Psoas muscle (tissue), 8 donors: ENCODE measurements around the gene CDKN2B-AS1. TPM values are rescaled to one million over a fixed set of nuclear protein-coding genes. Genes with fewer than 3 reads are reported as not detected.

Experiments used
- ATAC-seq, 4 donors: fragments of 200-7000 bp; cut with Tn5 transposase; one replicate each; pipeline ENCODE4 v1.9.1; 2020; ENCODE audit warnings: moderate library complexity in 3 of 4, mild to moderate bottlenecking in 2 of 4
- DNase-seq, 2 donors: peaks; one replicate each; pipeline ENCODE4 v3.0.0-alpha.2; 2020
- H3K27ac ChIP-seq: fragments of 200-600 bp; one replicate; pipeline ENCODE4 v1.8.0; 2022
- H3K27me3 ChIP-seq, 3 donors: fragments of 200-600 bp in 1 of 3; one replicate each; pipeline versions ENCODE4 v1.6.1 to v1.8.0; 2013 to 2022; ENCODE audit warnings: low read length in 2 of 3, mild to moderate bottlenecking in 2 of 3, moderate library complexity in 1 of 3; ENCODE audit not compliant: insufficient read depth in 3 of 3
- H3K36me3 ChIP-seq, 2 donors: fragments of 200-600 bp in 1 of 2; one replicate each; pipeline versions ENCODE4 v1.6.1 to v1.8.0; 2013 to 2022; ENCODE audit warnings: low read depth in 1 of 2, mild to moderate bottlenecking in 1 of 2, moderate library complexity in 1 of 2; ENCODE audit not compliant: insufficient read depth in 1 of 2
- H3K4me1 ChIP-seq: fragments of 200-600 bp; one replicate; pipeline ENCODE4 v1.8.0; 2022
- H3K4me3 ChIP-seq: fragments of 200-600 bp; one replicate; pipeline ENCODE4 v1.8.0; 2022; ENCODE audit warnings: mild to moderate bottlenecking
- H3K9me3 ChIP-seq: fragments of 200-600 bp; one replicate; pipeline ENCODE4 v1.8.0; 2022
- WGBS, 3 donors: extraction: QIAGEN DNeasy Blood & Tissue Kit; methylation state at CpG; one replicate each; pipeline versions ENCODE4 v1.1.6 to v1.1.7; 2013; 5-methylcytosine and 5-hydroxymethylcytosine counted together
- intact Hi-C, 2 donors: fragments of 100-400 bp; cut with DNase I; formaldehyde crosslinking; loops; one replicate each; pipeline versions ENCODE4 v1.11.0 to v1.14.2; 2022
- polyA plus RNA-seq, 3 donors: library from polyadenylated mRNA; stranded (reverse); fragments of 200-250 nt; gene quantifications; one replicate each; pipeline ENCODE4 v1.2.3, GENCODE V29; 2013
- total RNA-seq, 4 donors: library from RNA; stranded (reverse); fragmentation: NEBNext Ultra II Directional in 2 of 4; extraction: Animal tissue kit (Norgen Biotek cat#: 25700) in 2 of 4; gene quantifications; one replicate each; pipeline versions ENCODE4 v1.2.1 to v1.2.4, GENCODE V29; 2021 to 2023
- TF ChIP-seq, protein P1 (sequence below): fragments of 200-600 bp; IDR thresholded peaks from one replicate; pipeline ENCODE4 v1.8.0; 2022; ENCODE audit warnings: antibody characterized with exemption
- donor health status: healthy with polysubstance abuse.
- donor health status: DM: no; HTN: no; CAD: no; lungs with moderate emphysema.
- donor health status: Bipolar disorder and iron deficiency.
- donor health status: healthy.
- donor health status: DM: yes; HTN: yes; CAD: no.
- donor health status: DM: no; HTN: no; CAD: no.
- donor health status: DM: no; HTN: no; CAD: no.
- donor health status: DM: yes; HTN: yes; CAD: no.

CDKN2B-AS1 gene
- total and polyA plus RNA-seq, 7 donors: 0.40 TPM; not detected in 6

DNA sequence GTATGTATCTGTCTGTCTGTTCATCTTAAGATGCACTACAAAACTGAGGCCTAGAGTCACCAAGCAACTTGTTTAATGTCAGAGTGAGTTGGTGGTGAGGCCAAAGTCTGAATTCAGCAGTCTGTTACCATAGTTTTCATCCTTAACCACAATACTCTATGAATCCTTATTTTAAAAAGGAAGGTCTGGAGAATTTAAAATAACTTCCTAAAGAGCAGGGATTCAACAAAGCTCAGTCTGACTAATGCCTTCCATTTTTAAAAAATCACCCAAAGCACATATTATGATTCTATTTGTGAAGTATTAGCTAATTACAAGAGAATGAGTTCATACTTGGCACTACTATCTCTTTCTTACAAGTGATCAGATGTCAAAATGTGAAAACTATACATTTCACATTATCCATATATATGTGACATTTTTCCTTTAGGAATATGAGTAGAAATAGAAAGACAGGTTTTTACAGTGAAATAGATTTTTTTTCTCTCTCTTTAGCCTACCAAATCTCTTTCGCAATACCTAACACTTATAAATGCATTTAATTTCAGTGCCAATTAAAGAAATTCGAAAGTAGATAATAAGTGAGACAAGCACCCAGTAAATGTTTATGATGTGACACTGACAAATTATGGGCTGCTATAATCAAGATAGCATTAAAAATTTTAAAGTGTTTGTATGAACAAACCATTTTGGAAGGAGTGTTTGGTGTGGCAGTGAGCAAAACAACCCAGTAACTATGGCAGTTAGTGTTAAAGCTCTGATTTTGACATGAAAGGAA is 116.8 kb downstream of the CDKN2B-AS1 start:
- TF ChIP-seq, protein P1, sequence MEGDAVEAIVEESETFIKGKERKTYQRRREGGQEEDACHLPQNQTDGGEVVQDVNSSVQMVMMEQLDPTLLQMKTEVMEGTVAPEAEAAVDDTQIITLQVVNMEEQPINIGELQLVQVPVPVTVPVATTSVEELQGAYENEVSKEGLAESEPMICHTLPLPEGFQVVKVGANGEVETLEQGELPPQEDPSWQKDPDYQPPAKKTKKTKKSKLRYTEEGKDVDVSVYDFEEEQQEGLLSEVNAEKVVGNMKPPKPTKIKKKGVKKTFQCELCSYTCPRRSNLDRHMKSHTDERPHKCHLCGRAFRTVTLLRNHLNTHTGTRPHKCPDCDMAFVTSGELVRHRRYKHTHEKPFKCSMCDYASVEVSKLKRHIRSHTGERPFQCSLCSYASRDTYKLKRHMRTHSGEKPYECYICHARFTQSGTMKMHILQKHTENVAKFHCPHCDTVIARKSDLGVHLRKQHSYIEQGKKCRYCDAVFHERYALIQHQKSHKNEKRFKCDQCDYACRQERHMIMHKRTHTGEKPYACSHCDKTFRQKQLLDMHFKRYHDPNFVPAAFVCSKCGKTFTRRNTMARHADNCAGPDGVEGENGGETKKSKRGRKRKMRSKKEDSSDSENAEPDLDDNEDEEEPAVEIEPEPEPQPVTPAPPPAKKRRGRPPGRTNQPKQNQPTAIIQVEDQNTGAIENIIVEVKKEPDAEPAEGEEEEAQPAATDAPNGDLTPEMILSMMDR: no peak
- Histone ChIP-seq H3K4me3 (no peak overlapping the region), H3K27me3 (no peaks in the 10 kb centered on the region), H3K4me1 (no peaks in the 10 kb centered on the region), H3K36me3 (no peaks in the 10 kb centered on the region), H3K27ac (no peak overlapping the region), H3K9me3 (no peaks in the 10 kb centered on the region)
- DNase-seq (no peak), ATAC-seq (no peak)
- 86 to 93% (median 89%) methylated on average over 2 of the region's 2 CpGs for WGBS, 3 donors
- intact Hi-C loops: loop anchor here in 1 of 2 donors (10.0 kb wide), 1 partner anchor 117 kb away; the partner anchor contains the start of genes CDKN2A and CDKN2B-AS1

DNA sequence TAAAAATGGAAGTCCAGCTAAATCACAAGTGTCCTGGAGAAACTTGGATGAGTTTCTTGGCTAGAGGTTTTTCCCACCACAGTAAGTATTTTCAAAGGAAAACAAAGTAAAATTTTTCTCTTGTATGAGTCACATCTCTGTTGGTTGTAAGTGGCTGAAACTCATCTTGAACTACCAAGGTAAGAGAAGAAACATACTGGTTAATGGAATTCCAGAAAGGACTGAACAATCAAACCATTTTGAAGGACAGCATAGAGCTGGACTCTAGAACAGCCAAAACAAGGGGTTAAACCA is 117.3 kb downstream of the CDKN2B-AS1 start:
- intact Hi-C loops: loop anchor here in 1 of 2 donors (10.0 kb wide), 1 partner anchor 117 kb away; the partner anchor contains the start of genes CDKN2A and CDKN2B-AS1
- TF ChIP-seq, protein P1: no peak
- DNase-seq (no peak), ATAC-seq (no peak)
- no peaks in the 10 kb centered on the region for H3K36me3 ChIP-seq
- no peak overlapping the region for H3K27ac ChIP-seq
- no peaks in the 10 kb centered on the region for H3K9me3 ChIP-seq
- H3K4me3 ChIP-seq: no peak overlapping the region
- H3K4me1 ChIP-seq: no peaks in the 10 kb centered on the region
- H3K27me3 ChIP-seq: no peaks in the 10 kb centered on the region

DNA sequence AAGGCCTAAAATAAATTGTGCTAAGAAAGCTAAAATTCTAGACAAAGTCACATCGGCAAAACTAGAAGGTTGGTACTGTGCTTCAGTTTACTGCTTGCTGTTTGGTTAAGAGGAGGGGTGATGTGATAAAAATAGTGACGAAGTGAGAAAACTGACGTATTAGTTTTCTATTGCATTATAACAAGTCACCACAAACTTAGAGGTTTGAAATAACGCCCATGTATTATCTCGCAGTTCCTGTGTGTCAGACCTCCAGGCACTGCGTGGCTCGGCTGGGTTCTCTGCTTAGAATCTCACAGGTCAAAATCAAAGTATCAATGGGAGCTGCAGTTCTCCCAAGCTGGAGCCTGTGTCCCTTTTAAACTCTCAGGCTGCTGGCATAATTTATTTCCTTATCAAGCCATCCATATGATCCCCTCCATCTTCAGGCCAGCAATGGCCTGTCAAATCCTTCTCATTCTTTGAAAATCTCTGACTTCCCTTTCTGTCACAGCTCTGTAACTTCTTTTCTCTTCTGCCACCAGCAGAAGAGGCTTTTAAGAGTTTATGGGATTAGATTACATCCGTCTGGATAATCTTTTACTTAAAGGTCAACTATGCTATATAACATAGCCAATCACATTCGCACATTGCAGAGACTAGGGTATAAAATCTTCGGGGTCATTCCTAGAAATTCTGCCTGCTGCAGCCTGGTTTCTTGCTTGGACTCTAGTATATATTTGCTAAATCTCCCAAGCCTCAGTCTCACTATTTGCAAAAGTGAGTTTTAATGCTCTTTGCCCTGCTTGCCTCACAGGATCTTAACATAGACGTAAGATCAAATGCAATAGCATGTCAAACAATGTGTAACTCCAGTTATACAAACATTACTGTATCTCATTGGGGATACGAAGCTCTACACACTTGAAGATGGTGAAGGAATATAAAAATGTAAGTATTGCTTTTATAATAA is 118.6 kb downstream of the CDKN2B-AS1 start:
- Histone ChIP-seq H3K27me3 (no peaks in the 10 kb centered on the region), H3K9me3 (no peaks in the 10 kb centered on the region), H3K36me3 (no peaks in the 10 kb centered on the region), H3K4me3 (no peak overlapping the region), H3K4me1 (no peaks in the 10 kb centered on the region), H3K27ac (no peak overlapping the region)
- ATAC-seq (no peak), DNase-seq (no peak)
- intact Hi-C loops: loop anchor here in 1 of 2 donors (10.0 kb wide), 1 partner anchor 118 kb away; the partner anchor contains the start of genes CDKN2A and CDKN2B-AS1
- TF ChIP-seq, protein P1: no peak
- 67 to 70% (median 67%) methylated on average over 12 of the region's 12 CpGs for WGBS, 3 donors

DNA sequence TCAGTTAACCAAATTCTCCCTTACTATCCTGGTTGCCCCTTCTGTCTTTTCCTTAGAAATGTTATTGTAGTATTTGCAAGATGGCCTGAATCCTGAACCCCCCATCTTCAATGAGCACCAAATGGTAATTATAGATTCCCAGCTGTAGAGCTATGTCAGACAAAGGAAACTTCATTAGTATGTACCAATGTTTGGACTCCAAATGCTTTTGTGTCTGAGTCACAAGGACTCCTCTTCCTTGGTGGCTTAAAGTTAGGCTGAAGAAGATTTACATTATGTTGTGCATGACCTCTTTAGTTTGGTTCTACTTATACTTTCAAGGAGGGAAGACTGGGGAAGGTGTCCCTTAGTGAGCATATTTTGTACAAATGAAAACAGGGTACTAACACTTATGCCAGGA is 120.4 kb downstream of the CDKN2B-AS1 start:
- no peak for DNase-seq
- TF ChIP-seq, protein P1: no peak
- Histone ChIP-seq H3K27ac (no peak overlapping the region), H3K27me3 (no peaks in the 10 kb centered on the region), H3K4me1 (no peaks in the 10 kb centered on the region), H3K9me3 (no peaks in the 10 kb centered on the region), H3K36me3 (no peaks in the 10 kb centered on the region), H3K4me3 (no peak overlapping the region)
- intact Hi-C loops: loop anchor here in 1 of 2 donors (10.0 kb wide), 1 partner anchor 120 kb away; the partner anchor contains the start of genes CDKN2A and CDKN2B-AS1
- no peak for ATAC-seq
